Prostate gland (tissue), 2 donors: ENCODE results near the gene CYTH1.

Experiments used
- POLR2A ChIP-seq: fragments of 450-650 bp; IDR thresholded peaks from one replicate; pipeline ENCODE4 v1.6.1; 2016; ENCODE audit warnings: antibody characterized with exemption, mild to moderate bottlenecking
- TF ChIP-seq, protein P1 (sequence below), 4 experiments: fragments of 200-600 bp in 2 of 4; fragments of 450-650 bp in 2 of 4; sonication (generic) in 2 of 4; IDR thresholded peaks; 1 replicate in 3 of 4; 2 replicates in 1 of 4; pipeline ENCODE4 v1.5.1; 2016 to 2019; ENCODE audit warnings: antibody characterized with exemption in 4 of 4, mild to moderate bottlenecking in 2 of 4, moderate library complexity in 2 of 4

DNA sequence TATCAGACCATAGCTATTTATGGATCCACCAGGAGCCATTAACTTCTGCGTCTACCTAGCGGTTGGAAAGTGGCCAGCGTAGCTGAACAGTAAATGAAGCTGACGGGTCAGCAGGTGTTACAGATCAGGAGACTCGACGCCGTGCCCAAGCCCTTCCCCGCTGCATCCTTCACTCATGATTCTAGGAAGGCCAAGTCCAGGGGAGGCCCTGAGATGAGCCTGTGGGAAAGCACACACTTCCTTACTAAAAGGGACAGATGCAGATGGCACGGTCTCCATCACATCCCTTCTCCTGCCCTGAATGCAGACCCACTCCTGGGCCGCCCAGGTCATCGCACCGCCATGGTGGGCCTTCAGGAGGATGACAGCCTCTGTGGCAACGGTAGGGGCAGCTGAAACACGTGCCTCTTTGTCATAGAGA lies 137.1 kb downstream of the CYTH1 start:
- TF ChIP-seq, protein P1, sequence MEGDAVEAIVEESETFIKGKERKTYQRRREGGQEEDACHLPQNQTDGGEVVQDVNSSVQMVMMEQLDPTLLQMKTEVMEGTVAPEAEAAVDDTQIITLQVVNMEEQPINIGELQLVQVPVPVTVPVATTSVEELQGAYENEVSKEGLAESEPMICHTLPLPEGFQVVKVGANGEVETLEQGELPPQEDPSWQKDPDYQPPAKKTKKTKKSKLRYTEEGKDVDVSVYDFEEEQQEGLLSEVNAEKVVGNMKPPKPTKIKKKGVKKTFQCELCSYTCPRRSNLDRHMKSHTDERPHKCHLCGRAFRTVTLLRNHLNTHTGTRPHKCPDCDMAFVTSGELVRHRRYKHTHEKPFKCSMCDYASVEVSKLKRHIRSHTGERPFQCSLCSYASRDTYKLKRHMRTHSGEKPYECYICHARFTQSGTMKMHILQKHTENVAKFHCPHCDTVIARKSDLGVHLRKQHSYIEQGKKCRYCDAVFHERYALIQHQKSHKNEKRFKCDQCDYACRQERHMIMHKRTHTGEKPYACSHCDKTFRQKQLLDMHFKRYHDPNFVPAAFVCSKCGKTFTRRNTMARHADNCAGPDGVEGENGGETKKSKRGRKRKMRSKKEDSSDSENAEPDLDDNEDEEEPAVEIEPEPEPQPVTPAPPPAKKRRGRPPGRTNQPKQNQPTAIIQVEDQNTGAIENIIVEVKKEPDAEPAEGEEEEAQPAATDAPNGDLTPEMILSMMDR (IDR thresholded peaks at IDR 0.05), result no peak
- TF ChIP-seq POLR2A, result no peak
